ENCODE data around the gene FBXL22.

Gene FBXL22

GRCh38 chr15:63593705-63594671 lies 3.2 kb upstream of the FBXL22 start:
- no peak for DNase-seq (ENCODE audit: low spot score)

- DNase-seq (ENCODE audit: low spot score): no peak
These were observed 2.1 kb upstream of the FBXL22 start for GRCh38 chr15:63595065-63595464.

GRCh38 chr15:63595688-63596087 lies 1.5 kb upstream of the FBXL22 start:
- no peak for DNase-seq (ENCODE audit: low spot score)

GRCh38 chr15:63596676-63597037 lies 530 bp upstream of the FBXL22 start:
- DNase-seq (ENCODE audit: low spot score): no peak

- no peak for DNase-seq (ENCODE audit: low spot score)
These were observed 634 bp downstream of the FBXL22 start for GRCh38 chr15:63597821-63598220.

- no peak for DNase-seq (ENCODE audit: low spot score)
These were observed 1.6 kb downstream of the FBXL22 start for GRCh38 chr15:63598473-63599400.

- peak; percentile 54 for DNase-seq (ENCODE audit: low spot score)
These were observed 2.3 kb downstream of the FBXL22 start for GRCh38 chr15:63599401-63600000.

- peak; percentile 60 for DNase-seq (ENCODE audit: low spot score)
These were observed 2.9 kb downstream of the FBXL22 start for GRCh38 chr15:63600001-63600615.

GRCh38 chr15:63600616-63601025 lies 3.4 kb downstream of the FBXL22 start:
- peak; percentile 86 for DNase-seq (ENCODE audit: low spot score)

- no peak for DNase-seq (ENCODE audit: low spot score)
These were observed 4.0 kb downstream of the FBXL22 start for GRCh38 chr15:63601026-63601703.

GRCh38 chr15:63601704-63602185 lies 4.6 kb downstream of the FBXL22 start:
- DNase-seq (ENCODE audit: low spot score): peak; percentile 45

- no peak for DNase-seq (ENCODE audit: low spot score)
These were observed 5.4 kb downstream of the FBXL22 start for GRCh38 chr15:63602595-63602994.

- DNase-seq (ENCODE audit: low spot score): no peak
These were observed 6.3 kb downstream of the FBXL22 start for GRCh38 chr15:63603516-63603915.

- DNase-seq (ENCODE audit: low spot score): no peak
These were observed 7.1 kb downstream of the FBXL22 start for GRCh38 chr15:63604281-63604680.

- no peak for DNase-seq (ENCODE audit: low spot score)
These were observed 7.8 kb downstream of the FBXL22 start for GRCh38 chr15:63605036-63605435.

- no peak for DNase-seq (ENCODE audit: low spot score)
These were observed 8.6 kb downstream of the FBXL22 start for GRCh38 chr15:63605816-63606215.

- no peak for DNase-seq (ENCODE audit: low spot score)
These were observed 9.1 kb downstream of the FBXL22 start for GRCh38 chr15:63606308-63606707.

- DNase-seq (ENCODE audit: low spot score): no peak
These were observed 11.8 kb downstream of the FBXL22 start for GRCh38 chr15:63608989-63609388.

- no peak for DNase-seq (ENCODE audit: low spot score)
These were observed 12.3 kb downstream of the FBXL22 start for GRCh38 chr15:63609448-63609847.

GRCh38 chr15:63610209-63610841 lies 13.1 kb downstream of the FBXL22 start:
- peak; percentile 96 for DNase-seq (ENCODE audit: low spot score)

- DNase-seq (ENCODE audit: low spot score): no peak
These were observed 14.0 kb downstream of the FBXL22 start for GRCh38 chr15:63611177-63611576.

Data from cerebellar cortex (tissue), 1 donor.